Measurements from ENCODE around the gene POFUT2.

Gene POFUT2

GRCh38 chr21:45326169-45326851 lies 38.6 kb upstream of the POFUT2 start:
- no peak overlapping the region for H3K27ac ChIP-seq (ENCODE audit: insufficient read depth, low read length, poor library complexity, severe bottlenecking)
- DNase-seq: no peak
- H3K36me3 ChIP-seq (ENCODE audit: control insufficient read depth, insufficient read depth, low read length): no peaks in the 10 kb centered on the region
- no peaks in the 10 kb centered on the region for H3K27me3 ChIP-seq (replicated peaks; ENCODE audit: control insufficient read depth, insufficient read depth, low read length, poor library complexity, severe bottlenecking)
- H3K4me1 ChIP-seq (ENCODE audit: control insufficient read depth, insufficient read depth, low read length, poor library complexity, severe bottlenecking): peaks cover 13% of the 10 kb centered on the region
- no peak overlapping the region for H3K4me3 ChIP-seq (ENCODE audit: insufficient read depth, low read depth, low read length, poor library complexity, severe bottlenecking)
- no peaks in the 10 kb centered on the region for H3K9me3 ChIP-seq (ENCODE audit: control insufficient read depth, low read length)

DNA sequence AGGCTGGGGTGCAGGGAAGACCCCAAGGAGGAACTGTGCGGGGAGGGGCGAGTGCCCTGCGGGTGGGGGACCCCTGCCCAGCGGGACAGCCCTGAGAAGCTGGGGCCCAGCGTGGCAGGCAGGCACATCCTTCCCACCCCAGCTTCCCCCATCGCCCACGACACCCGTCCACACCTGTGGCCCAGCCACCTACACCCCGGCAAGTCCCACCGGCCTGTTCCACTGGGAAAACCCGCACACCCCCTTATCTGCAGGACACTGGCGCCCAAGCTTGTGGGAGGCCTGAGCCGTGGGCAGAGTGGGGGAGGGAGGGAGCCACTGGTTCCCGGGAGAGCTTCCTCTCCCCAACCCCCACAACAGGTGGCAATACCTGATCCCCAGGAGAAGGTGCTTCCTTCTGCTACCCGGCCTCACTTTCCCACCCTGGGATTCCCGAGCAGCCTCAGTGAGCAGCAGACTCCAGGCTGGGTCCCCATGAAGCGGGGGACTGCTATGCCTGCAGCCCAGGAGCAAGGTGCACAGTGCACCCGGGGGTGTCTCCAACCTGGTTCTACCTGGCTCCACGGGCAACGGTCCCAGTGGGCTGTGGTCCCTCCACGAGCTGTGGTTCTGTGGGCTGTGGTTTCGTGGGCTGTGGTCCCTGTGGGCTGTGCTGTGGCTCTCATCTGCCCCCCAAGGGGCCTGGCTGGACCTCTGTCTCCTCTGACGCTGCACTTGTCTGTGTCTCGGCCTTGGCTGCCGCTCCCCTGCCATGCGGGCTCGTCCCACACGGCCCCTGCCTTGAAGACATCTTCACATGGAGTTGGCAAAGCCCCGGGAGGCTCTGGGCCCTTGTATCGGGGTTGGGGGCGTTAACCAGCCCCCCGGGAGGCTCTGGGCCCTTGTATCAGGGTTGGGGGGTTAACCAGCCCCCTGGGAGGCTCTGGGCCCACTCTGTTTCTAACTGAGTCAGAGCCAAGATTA lies 37.8 kb upstream of the POFUT2 start:
- Histone ChIP-seq H3K27ac (ENCODE audit: insufficient read depth, low read length, poor library complexity, severe bottlenecking) (no peak overlapping the region), H3K27me3 (replicated peaks; ENCODE audit: control insufficient read depth, insufficient read depth, low read length, poor library complexity, severe bottlenecking) (no peaks in the 10 kb centered on the region), H3K36me3 (ENCODE audit: control insufficient read depth, insufficient read depth, low read length) (no peaks in the 10 kb centered on the region), H3K9me3 (ENCODE audit: control insufficient read depth, low read length) (no peaks in the 10 kb centered on the region), H3K4me3 (ENCODE audit: insufficient read depth, low read depth, low read length, poor library complexity, severe bottlenecking) (no peak overlapping the region), H3K4me1 (ENCODE audit: control insufficient read depth, insufficient read depth, low read length, poor library complexity, severe bottlenecking) (peaks cover 13% of the 10 kb centered on the region)
- DNase-seq: no peak

- H3K4me1 ChIP-seq (ENCODE audit: control insufficient read depth, insufficient read depth, low read length, poor library complexity, severe bottlenecking): peaks cover 13% of the 10 kb centered on the region
- DNase-seq: no peak
- H3K36me3 ChIP-seq (ENCODE audit: control insufficient read depth, insufficient read depth, low read length): no peaks in the 10 kb centered on the region
- H3K27me3 ChIP-seq (replicated peaks; ENCODE audit: control insufficient read depth, insufficient read depth, low read length, poor library complexity, severe bottlenecking): no peaks in the 10 kb centered on the region
- H3K27ac ChIP-seq (ENCODE audit: insufficient read depth, low read length, poor library complexity, severe bottlenecking): no peak overlapping the region
- H3K9me3 ChIP-seq (ENCODE audit: control insufficient read depth, low read length): no peaks in the 10 kb centered on the region
- no peak overlapping the region for H3K4me3 ChIP-seq (ENCODE audit: insufficient read depth, low read depth, low read length, poor library complexity, severe bottlenecking)
Observed at GRCh38 chr21:45324489-45325205, 37.0 kb upstream of the POFUT2 start.

DNA sequence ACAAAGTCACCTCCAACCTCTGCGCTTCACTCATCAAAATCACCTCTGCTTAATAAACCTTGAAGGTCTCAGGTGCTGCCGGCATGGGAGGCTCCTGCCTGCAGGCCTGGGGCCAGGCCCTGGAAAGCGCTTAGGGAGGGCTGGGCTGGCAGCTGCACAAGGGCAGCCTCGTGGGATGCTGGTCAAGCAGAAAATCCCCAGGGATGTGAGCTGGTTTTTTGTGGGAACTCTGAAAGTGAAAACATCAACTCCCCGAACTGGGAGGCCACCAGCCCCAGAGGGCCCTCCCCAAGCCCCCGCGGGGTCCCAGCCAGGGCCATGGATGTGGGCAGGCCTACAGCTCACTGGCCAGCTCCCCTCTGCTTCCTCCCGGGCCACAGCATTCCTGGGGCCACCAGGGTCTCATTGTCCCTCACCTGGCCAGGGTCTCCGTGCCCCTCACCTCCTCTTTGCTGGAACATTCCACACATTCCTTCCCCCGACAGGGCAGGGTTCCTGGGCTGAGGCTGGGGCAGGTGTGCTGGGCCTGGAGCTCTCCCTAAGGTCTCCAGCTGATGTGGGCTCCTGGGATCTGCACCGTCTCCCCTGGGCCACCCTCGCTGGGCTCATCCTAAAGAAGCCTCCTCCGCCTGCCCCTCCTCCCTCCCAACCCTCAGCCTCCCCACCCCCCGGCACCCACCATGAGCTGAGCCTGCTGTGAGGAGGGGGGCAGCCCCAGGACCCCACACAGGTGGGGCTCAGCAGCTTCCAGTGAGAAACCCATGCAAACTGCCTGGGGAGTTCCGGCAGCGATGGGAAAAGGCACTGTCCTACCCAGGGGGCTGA lies 36.0 kb upstream of the POFUT2 start:
- DNase-seq: no peak
- no peaks in the 10 kb centered on the region for H3K9me3 ChIP-seq (ENCODE audit: control insufficient read depth, low read length)
- no peaks in the 10 kb centered on the region for H3K27me3 ChIP-seq (replicated peaks; ENCODE audit: control insufficient read depth, insufficient read depth, low read length, poor library complexity, severe bottlenecking)
- no peak overlapping the region for H3K4me3 ChIP-seq (ENCODE audit: insufficient read depth, low read depth, low read length, poor library complexity, severe bottlenecking)
- H3K4me1 ChIP-seq (ENCODE audit: control insufficient read depth, insufficient read depth, low read length, poor library complexity, severe bottlenecking): peaks cover 13% of the 10 kb centered on the region
- no peak overlapping the region for H3K27ac ChIP-seq (ENCODE audit: insufficient read depth, low read length, poor library complexity, severe bottlenecking)
- no peaks in the 10 kb centered on the region for H3K36me3 ChIP-seq (ENCODE audit: control insufficient read depth, insufficient read depth, low read length)

GRCh38 chr21:45322960-45323461 lies 35.3 kb upstream of the POFUT2 start:
- no peaks in the 10 kb centered on the region for H3K36me3 ChIP-seq (ENCODE audit: control insufficient read depth, insufficient read depth, low read length)
- no peaks in the 10 kb centered on the region for H3K27me3 ChIP-seq (replicated peaks; ENCODE audit: control insufficient read depth, insufficient read depth, low read length, poor library complexity, severe bottlenecking)
- peak overlapping the region; percentile 32 for H3K4me3 ChIP-seq (ENCODE audit: insufficient read depth, low read depth, low read length, poor library complexity, severe bottlenecking)
- H3K27ac ChIP-seq (ENCODE audit: insufficient read depth, low read length, poor library complexity, severe bottlenecking): peak overlapping the region; percentile 45
- H3K9me3 ChIP-seq (ENCODE audit: control insufficient read depth, low read length): no peaks in the 10 kb centered on the region
- no peak for DNase-seq
- H3K4me1 ChIP-seq (ENCODE audit: control insufficient read depth, insufficient read depth, low read length, poor library complexity, severe bottlenecking): peaks cover 13% of the 10 kb centered on the region

DNA sequence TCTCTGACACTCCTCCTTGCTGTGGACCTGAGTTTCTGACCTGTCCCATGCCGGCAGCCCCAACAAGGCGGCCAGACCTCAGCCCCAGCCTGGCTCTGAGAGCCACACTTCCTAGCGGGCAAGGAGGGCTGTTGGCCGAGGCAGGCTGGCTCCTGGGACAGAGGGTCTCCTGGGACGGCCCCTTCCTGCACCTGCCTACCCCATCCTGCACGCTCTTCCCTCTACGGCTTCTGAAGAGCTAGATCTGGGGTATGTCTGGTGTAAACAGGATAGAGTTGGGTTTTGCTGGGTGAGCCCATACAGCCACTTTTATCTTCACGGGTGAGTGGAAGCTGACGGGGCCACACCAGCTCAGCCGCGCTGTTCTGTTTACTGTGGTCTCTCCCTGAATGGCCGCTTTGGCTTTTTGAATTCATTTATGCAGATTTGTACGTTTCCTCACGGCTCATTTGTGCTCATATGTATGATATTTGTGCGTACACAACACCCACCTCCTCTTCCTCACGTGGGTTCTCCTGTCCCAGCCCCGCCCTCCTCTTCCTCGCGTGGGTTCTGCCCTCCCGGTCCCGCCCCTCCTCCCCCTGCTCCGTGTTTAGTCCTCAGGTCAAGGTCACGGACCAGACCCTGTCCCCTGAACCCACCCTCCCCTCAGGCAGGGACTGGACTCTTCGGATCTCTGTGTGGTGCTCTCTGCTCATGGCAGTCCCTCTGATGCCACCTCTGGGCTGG lies 34.7 kb upstream of the POFUT2 start:
- H3K9me3 ChIP-seq (ENCODE audit: control insufficient read depth, low read length): no peaks in the 10 kb centered on the region
- no peak for DNase-seq
- peaks cover 13% of the 10 kb centered on the region for H3K4me1 ChIP-seq (ENCODE audit: control insufficient read depth, insufficient read depth, low read length, poor library complexity, severe bottlenecking)
- peak overlapping the region; percentile 45 for H3K27ac ChIP-seq (ENCODE audit: insufficient read depth, low read length, poor library complexity, severe bottlenecking)
- H3K36me3 ChIP-seq (ENCODE audit: control insufficient read depth, insufficient read depth, low read length): no peaks in the 10 kb centered on the region
- H3K4me3 ChIP-seq (ENCODE audit: insufficient read depth, low read depth, low read length, poor library complexity, severe bottlenecking): peak overlapping the region; percentile 32
- no peaks in the 10 kb centered on the region for H3K27me3 ChIP-seq (replicated peaks; ENCODE audit: control insufficient read depth, insufficient read depth, low read length, poor library complexity, severe bottlenecking)

DNA sequence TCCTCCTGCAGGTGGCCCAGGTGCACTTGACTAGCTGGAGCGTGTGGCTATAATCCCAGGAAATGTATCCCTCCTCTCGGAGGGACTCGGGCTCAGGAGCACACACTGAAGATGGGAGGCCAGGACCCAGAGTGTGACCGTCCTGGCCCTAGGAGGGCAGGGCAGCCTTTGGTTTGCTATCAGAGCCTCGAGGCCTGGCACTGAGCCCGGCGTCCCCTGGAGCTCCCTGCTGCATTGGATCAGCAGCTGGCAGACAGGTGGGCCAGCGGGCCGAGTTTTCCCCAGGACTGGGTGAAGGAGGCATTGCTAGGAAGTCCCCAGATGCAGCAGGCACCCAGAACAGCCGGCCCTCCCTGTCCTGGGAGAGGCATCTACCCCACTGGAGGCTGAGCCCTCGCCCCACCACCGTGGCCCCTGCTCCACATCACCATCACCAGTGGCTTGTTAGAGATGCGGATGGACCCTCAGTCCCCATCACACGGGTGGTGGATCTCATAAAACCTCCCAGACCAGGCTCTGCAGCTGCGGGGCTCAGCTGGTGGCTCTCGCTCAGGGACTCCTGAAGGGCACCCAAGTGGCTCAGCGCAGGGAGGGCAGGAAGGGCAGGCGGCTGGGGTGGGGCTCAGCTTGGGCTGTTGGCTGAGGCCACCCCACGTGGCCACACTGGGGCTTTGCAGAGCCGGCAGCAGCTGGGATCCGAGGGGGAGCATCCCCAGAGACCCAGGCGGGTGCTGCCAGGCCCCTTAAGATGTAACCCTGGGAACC lies 32.7 kb upstream of the POFUT2 start:
- Histone ChIP-seq H3K4me3 (ENCODE audit: insufficient read depth, low read depth, low read length, poor library complexity, severe bottlenecking) (no peak overlapping the region), H3K9me3 (ENCODE audit: control insufficient read depth, low read length) (no peaks in the 10 kb centered on the region), H3K36me3 (ENCODE audit: control insufficient read depth, insufficient read depth, low read length) (no peaks in the 10 kb centered on the region), H3K4me1 (ENCODE audit: control insufficient read depth, insufficient read depth, low read length, poor library complexity, severe bottlenecking) (peaks cover 13% of the 10 kb centered on the region), H3K27me3 (replicated peaks; ENCODE audit: control insufficient read depth, insufficient read depth, low read length, poor library complexity, severe bottlenecking) (no peaks in the 10 kb centered on the region), H3K27ac (ENCODE audit: insufficient read depth, low read length, poor library complexity, severe bottlenecking) (no peak overlapping the region)
- no peak for DNase-seq

GRCh38 chr21:45319461-45320211 lies 31.9 kb upstream of the POFUT2 start:
- Histone ChIP-seq H3K36me3 (ENCODE audit: control insufficient read depth, insufficient read depth, low read length) (no peaks in the 10 kb centered on the region), H3K27ac (ENCODE audit: insufficient read depth, low read length, poor library complexity, severe bottlenecking) (no peak overlapping the region), H3K4me1 (ENCODE audit: control insufficient read depth, insufficient read depth, low read length, poor library complexity, severe bottlenecking) (peaks cover 13% of the 10 kb centered on the region), H3K9me3 (ENCODE audit: control insufficient read depth, low read length) (no peaks in the 10 kb centered on the region), H3K27me3 (replicated peaks; ENCODE audit: control insufficient read depth, insufficient read depth, low read length, poor library complexity, severe bottlenecking) (no peaks in the 10 kb centered on the region), H3K4me3 (ENCODE audit: insufficient read depth, low read depth, low read length, poor library complexity, severe bottlenecking) (no peak overlapping the region)
- DNase-seq: no peak
